Measurements from ENCODE around the gene TUBGCP5.

DNA sequence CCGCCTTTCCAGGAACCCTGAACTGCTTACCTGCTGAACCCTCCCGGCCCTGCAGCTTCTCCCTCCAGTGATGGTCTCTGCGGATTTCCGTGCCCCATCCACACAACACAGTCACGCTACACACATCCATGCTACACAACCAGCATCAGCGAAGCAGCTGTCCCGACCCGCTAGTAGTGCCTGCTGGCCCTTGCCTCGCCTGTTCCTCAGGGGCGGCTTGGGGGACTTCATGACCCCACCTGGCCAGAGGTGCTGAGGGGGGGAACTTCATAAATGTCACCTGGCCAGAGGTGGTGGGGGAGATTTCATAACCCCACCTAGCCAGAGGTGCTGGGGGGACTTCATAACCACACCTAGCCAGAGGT, 530 bp upstream of the TUBGCP5 start:
- TF ChIP-seq, protein P1, sequence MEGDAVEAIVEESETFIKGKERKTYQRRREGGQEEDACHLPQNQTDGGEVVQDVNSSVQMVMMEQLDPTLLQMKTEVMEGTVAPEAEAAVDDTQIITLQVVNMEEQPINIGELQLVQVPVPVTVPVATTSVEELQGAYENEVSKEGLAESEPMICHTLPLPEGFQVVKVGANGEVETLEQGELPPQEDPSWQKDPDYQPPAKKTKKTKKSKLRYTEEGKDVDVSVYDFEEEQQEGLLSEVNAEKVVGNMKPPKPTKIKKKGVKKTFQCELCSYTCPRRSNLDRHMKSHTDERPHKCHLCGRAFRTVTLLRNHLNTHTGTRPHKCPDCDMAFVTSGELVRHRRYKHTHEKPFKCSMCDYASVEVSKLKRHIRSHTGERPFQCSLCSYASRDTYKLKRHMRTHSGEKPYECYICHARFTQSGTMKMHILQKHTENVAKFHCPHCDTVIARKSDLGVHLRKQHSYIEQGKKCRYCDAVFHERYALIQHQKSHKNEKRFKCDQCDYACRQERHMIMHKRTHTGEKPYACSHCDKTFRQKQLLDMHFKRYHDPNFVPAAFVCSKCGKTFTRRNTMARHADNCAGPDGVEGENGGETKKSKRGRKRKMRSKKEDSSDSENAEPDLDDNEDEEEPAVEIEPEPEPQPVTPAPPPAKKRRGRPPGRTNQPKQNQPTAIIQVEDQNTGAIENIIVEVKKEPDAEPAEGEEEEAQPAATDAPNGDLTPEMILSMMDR (IDR thresholded peaks at IDR 0.05): no peak
- no peak for TF ChIP-seq POLR2AphosphoS5 (IDR thresholded peaks at IDR 0.05)
